Right ventricle myocardium inferior (tissue), 1 donor: ENCODE data around the gene CEACAM6. TPM values are rescaled to one million over a fixed set of nuclear protein-coding genes. Genes with fewer than 3 reads are reported as not detected.
"Not testable (repeated sequence)": the region's sequence is repeated elsewhere in the genome, so short reads cannot be mapped to it uniquely, and the experiment has no call there.

Experiments
- ATAC-seq: fragments of 200-7000 bp; cut with Tn5 transposase; one replicate; pipeline ENCODE4 v1.9.1; 2020; ENCODE audit warnings: mild to moderate bottlenecking, moderate library complexity
- DNase-seq: peaks from one replicate; pipeline ENCODE4 v3.0.0; 2021; ENCODE audit errors: missing footprints
- intact Hi-C: fragments of 100-400 bp; cut with DNase I; formaldehyde crosslinking; loops from one replicate; pipeline ENCODE4 v1.11.0; 2022
- total RNA-seq: library from RNA; stranded (reverse); fragmentation: NEBNext Ultra II Directional; extraction: Animal tissue kit (Norgen Biotek cat#: 25700); gene quantifications from one replicate; pipeline ENCODE4 v1.2.1, GENCODE V29; 2021
- donor health status: DM: no; HTN: yes; CAD: no; lungs with severe emphysema.

Gene CEACAM6
- total RNA-seq, 1 donor from 2014 or later: not detected

GRCh38 chr19:41788518-41788917 is 33.2 kb downstream of the CEACAM6 start:
- ATAC-seq, intact Hi-C loops: not testable (repeated sequence)

GRCh38 chr19:41789053-41789452 is 33.7 kb downstream of the CEACAM6 start:
- ATAC-seq, DNase-seq, intact Hi-C loops: not testable (repeated sequence)

More at GRCh38 chr19:41788518-41788917, 33.2 kb downstream of the CEACAM6 start:
- DNase-seq: not testable (repeated sequence)

- no peak for ATAC-seq
- peak; percentile 84 for DNase-seq
These were observed 37.4 kb downstream of the CEACAM6 start for GRCh38 chr19:41792513-41793413.

GRCh38 chr19:41793414-41793727 is 38.0 kb downstream of the CEACAM6 start:
- DNase-seq: no peak
- intact Hi-C loops: no loop called here
- ATAC-seq: no peak

More at GRCh38 chr19:41792513-41793413, 37.4 kb downstream of the CEACAM6 start:
- intact Hi-C loops: no loop called here

GRCh38 chr19:41795031-41795461 is 39.7 kb downstream of the CEACAM6 start:
- DNase-seq: no peak
- ATAC-seq: peak; percentile 72
- intact Hi-C loops: no loop called here

- ATAC-seq (peak; percentile 54), DNase-seq (no peak)
- intact Hi-C loops: no loop called here
These were observed 41.0 kb downstream of the CEACAM6 start, which contains the start of gene CEACAM3 for GRCh38 chr19:41796362-41796761. Gene CEACAM3 (plus strand): TSS chr19:41796587. CDS start chr19:41796678, 91 bp downstream.

- intact Hi-C loops: no loop called here
- DNase-seq: no peak
- no peak for ATAC-seq
These were observed 41.6 kb downstream of the CEACAM6 start for GRCh38 chr19:41796901-41797300.

GRCh38 chr19:41799444-41800000 is 44.2 kb downstream of the CEACAM6 start:
- ATAC-seq (no peak), DNase-seq (no peak)
- intact Hi-C loops: no loop called here

- DNase-seq (no peak), ATAC-seq (no peak)
- intact Hi-C loops: no loop called here
These were observed 45.7 kb downstream of the CEACAM6 start for GRCh38 chr19:41801031-41801430.

- peak; percentile 46 for ATAC-seq
- no peak for DNase-seq
- intact Hi-C loops: no loop called here
These were observed 46.5 kb downstream of the CEACAM6 start for GRCh38 chr19:41801792-41802211.

GRCh38 chr19:41802770-41803169 is 47.4 kb downstream of the CEACAM6 start:
- DNase-seq (no peak), ATAC-seq (no peak)
- intact Hi-C loops: no loop called here

- no peak for ATAC-seq
- intact Hi-C loops: no loop called here
- no peak for DNase-seq
These were observed 49.0 kb downstream of the CEACAM6 start for GRCh38 chr19:41804336-41804735.

- intact Hi-C loops: no loop called here
- no peak for ATAC-seq
- no peak for DNase-seq
These were observed 51.8 kb downstream of the CEACAM6 start for GRCh38 chr19:41807176-41807575.

GRCh38 chr19:41808663-41809566 is 53.6 kb downstream of the CEACAM6 start:
- ATAC-seq (peak; percentile 70), DNase-seq (peak; percentile 83)
- intact Hi-C loops: no loop called here

- ATAC-seq (no peak), DNase-seq (no peak)
- intact Hi-C loops: no loop called here
These were observed 55.0 kb downstream of the CEACAM6 start for GRCh38 chr19:41810301-41810700.

GRCh38 chr19:41811036-41811435 is 55.7 kb downstream of the CEACAM6 start:
- ATAC-seq (peak; percentile 38), DNase-seq (peak; percentile 74)
- intact Hi-C loops: no loop called here

GRCh38 chr19:41811981-41812380 is 56.7 kb downstream of the CEACAM6 start:
- intact Hi-C loops: no loop called here
- ATAC-seq (no peak), DNase-seq (no peak)

- intact Hi-C loops: no loop called here
- no peak for DNase-seq
- ATAC-seq: no peak
These were observed 58.6 kb downstream of the CEACAM6 start for GRCh38 chr19:41813911-41814310.

GRCh38 chr19:41815301-41815700 is 60.0 kb downstream of the CEACAM6 start:
- ATAC-seq (no peak), DNase-seq (no peak)
- intact Hi-C loops: no loop called here
